ENCODE data around the gene NFASC.

The NFASC gene

DNA sequence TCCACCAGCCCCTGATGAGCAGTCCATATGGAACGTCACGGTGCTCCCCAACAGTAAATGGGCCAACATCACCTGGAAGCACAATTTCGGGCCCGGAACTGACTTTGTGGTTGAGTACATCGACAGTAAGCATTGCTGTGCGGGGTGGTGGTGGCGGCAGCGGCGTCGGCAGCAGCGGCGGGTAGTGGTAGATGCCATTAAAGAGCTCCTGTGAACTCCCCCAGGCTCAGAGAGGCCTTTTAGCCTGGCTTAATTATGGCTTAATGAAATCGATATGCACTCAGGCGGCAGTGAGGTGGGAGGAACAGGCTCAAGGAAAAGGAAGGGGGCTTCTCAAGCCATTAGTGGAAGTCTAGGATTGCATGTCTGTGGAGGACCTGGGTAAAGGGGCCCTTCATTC lies 130.5 kb downstream of the NFASC start:
- H3K4me3 ChIP-seq (replicated peaks in 1 of 2; ENCODE audit: low read depth in 2 of 2, low read length in 2 of 2): no peak overlapping the region
- DNase-seq (ENCODE audit: low read depth in 2 of 2): no peak
- TF ChIP-seq, protein P1, sequence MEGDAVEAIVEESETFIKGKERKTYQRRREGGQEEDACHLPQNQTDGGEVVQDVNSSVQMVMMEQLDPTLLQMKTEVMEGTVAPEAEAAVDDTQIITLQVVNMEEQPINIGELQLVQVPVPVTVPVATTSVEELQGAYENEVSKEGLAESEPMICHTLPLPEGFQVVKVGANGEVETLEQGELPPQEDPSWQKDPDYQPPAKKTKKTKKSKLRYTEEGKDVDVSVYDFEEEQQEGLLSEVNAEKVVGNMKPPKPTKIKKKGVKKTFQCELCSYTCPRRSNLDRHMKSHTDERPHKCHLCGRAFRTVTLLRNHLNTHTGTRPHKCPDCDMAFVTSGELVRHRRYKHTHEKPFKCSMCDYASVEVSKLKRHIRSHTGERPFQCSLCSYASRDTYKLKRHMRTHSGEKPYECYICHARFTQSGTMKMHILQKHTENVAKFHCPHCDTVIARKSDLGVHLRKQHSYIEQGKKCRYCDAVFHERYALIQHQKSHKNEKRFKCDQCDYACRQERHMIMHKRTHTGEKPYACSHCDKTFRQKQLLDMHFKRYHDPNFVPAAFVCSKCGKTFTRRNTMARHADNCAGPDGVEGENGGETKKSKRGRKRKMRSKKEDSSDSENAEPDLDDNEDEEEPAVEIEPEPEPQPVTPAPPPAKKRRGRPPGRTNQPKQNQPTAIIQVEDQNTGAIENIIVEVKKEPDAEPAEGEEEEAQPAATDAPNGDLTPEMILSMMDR (IDR thresholded peaks at IDR 0.05; ENCODE audit: low read depth, low read length): no peak

DNA sequence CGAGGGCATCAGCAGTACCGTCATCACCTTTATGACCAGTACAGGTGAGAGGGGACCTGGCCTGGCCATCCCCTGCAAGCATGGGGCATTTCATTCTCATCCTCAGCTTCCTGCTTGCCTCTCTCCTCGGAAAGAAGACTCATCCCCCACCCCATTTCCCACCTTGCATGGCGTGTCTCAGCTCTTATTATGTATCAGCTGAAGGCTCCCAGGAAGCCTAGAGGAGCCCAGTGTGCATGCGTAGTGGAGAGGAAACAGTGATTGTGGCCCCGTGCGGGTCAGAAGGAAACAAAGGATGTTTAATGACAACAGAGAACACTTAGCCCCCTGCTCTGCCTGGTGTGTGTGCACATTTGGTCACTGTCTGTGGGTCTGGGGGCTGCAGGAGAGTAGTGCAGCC lies 132.0 kb downstream of the NFASC start:
- no peak overlapping the region for H3K4me3 ChIP-seq (replicated peaks in 1 of 2; ENCODE audit: low read depth in 2 of 2, low read length in 2 of 2)
- TF ChIP-seq, protein P1 (IDR thresholded peaks at IDR 0.05; ENCODE audit: low read depth, low read length): no peak
- DNase-seq (ENCODE audit: low read depth in 2 of 2): no peak

DNA sequence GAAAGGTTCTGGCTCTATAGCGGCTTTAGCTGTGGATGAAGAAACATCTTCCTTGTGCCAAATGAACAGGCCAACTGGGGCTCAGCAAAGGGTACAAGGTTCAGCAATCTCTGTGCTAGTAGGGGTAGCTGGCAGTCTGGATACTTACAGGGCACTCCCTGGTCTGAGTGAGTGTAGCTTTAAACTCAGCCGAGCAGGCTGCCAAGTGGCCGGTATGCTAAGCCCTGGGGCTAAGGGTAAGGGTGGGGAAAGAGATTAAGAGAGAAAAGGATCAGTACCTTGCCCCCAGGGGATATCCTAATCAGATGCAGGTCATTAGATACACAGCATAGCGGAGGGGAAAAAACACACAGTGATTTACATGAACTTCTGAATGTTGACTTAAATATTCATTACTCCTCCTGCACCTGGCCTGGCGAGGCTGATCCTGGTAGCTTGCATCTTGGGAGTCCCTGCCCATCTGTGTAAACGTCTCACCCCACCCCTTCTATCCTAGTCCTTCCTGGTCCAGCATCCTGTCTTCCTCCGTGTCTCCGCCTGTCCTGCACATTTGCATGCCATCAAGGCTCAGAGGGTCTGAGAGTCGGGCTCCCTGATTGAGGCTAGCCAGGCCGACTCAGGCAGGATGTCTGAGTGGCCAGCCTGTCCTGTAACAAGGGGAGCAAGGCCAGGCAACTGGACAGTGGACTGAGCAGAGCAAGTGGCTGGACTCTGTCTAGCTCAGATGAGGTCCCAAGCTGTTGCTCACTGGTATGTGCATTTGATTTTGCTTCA lies 132.9 kb downstream of the NFASC start:
- TF ChIP-seq, protein P1 (IDR thresholded peaks at IDR 0.05; ENCODE audit: low read depth, low read length): no peak
- no peak overlapping the region for H3K4me3 ChIP-seq (replicated peaks in 1 of 2; ENCODE audit: low read depth in 2 of 2, low read length in 2 of 2)

DNA sequence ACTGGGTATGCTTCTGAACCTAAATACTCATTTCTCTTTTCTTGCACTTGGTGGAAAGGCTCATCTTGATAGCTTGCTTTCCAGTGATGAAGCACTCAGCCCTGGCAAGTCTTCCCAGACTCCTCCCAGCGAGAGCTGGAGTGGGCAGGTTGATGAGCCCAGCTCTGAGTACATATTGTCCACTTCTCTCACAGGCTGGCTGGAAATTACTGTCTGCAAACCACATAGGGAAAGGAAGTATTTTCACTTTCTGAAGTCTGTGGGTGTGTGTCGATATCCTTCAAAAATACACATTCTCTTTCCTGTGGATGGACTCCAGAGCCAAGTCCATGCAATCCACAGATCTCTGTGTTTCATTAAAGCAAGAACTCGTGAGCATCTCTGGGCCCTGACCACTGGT lies 133.7 kb downstream of the NFASC start:
- TF ChIP-seq, protein P1 (IDR thresholded peaks at IDR 0.05; ENCODE audit: low read depth, low read length): no peak
- no peak for DNase-seq (ENCODE audit: low read depth in 2 of 2)
- H3K4me3 ChIP-seq (replicated peaks in 1 of 2; ENCODE audit: low read depth in 2 of 2, low read length in 2 of 2): no peak overlapping the region

More for the DNA sequence above, 132.9 kb downstream of the NFASC start:
- DNase-seq (ENCODE audit: low read depth in 2 of 2): no peak

DNA sequence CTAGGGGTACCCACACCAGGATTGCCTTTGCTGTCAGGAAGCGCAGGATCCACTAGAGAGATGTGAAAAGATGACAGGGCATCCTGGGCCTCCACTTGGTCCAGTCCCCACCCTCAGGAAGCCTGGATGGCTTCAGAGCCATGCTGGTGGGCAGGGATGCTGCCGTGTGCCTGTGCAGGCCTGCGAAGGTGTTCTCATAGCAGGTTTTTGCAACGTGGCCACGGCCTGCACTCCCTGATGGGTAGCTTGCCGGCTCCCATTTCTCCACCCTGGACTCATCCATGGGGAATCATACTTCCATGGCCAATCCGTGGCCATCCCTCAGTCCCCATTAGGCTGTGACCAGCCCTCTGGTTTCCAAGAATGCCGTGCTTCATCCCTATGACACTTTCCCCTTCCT lies 138.2 kb downstream of the NFASC start:
- TF ChIP-seq, protein P1 (IDR thresholded peaks at IDR 0.05; ENCODE audit: low read depth, low read length): no peak
- no peak overlapping the region for H3K4me3 ChIP-seq (replicated peaks in 1 of 2; ENCODE audit: low read depth in 2 of 2, low read length in 2 of 2)
- DNase-seq (ENCODE audit: low read depth in 2 of 2): no peak

DNA sequence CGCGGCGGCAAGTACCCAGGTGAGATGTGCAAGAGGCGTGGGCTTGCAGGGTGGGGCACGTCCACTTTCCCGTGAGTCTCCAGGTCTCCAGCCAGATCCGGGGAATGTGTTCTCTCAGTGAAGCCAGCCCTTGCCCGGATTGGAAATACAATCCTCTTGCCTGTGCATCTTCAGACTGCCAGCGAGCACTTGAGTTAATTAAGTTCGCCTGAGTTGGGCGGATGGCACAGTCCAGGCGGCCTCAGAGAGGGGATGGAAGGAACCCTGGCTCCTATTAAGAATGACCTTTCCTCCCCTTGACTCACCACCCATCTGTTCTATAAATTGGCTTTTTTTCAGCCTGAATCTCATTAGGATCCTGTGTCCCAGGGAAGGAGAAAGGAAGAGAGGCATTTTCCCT lies 139.0 kb downstream of the NFASC start:
- DNase-seq (ENCODE audit: low read depth in 2 of 2): no peak
- TF ChIP-seq, protein P1 (IDR thresholded peaks at IDR 0.05; ENCODE audit: low read depth, low read length): no peak
- no peak overlapping the region for H3K4me3 ChIP-seq (replicated peaks in 1 of 2; ENCODE audit: low read depth in 2 of 2, low read length in 2 of 2)
